Nephron progenitor cell (in vitro differentiated cells): ENCODE results near the gene LPP.

Source experiments
- DNase-seq: peaks from one replicate; pipeline ENCODE4 v3.0.0; 2021
- H3K27ac Mint-ChIP-seq: 2 replicates; pipeline ENCODE4 v1.8.0; 2021; ENCODE audit warnings: mild to moderate bottlenecking, moderate library complexity, mixed read lengths
- H3K27me3 Mint-ChIP-seq: 2 replicates; pipeline ENCODE4 v1.8.0; 2021; ENCODE audit warnings: mild to moderate bottlenecking, low read depth, mixed read lengths; ENCODE audit not compliant: poor library complexity
- H3K36me3 Mint-ChIP-seq: 2 replicates; pipeline ENCODE4 v1.8.0; 2021; ENCODE audit warnings: low read depth, mixed read lengths
- H3K4me1 Mint-ChIP-seq: 2 replicates; pipeline ENCODE4 v1.8.0; 2021; ENCODE audit warnings: mixed read lengths
- H3K4me3 Mint-ChIP-seq: 2 replicates; pipeline ENCODE4 v1.8.0; 2021; ENCODE audit warnings: mild to moderate bottlenecking, moderate library complexity, mixed read lengths
- H3K9me3 Mint-ChIP-seq: 2 replicates; pipeline ENCODE4 v1.8.0; 2021; ENCODE audit warnings: mild to moderate bottlenecking, moderate library complexity, mixed read lengths
- TF ChIP-seq, protein P1 (sequence below): fragments of 200-600 bp; sonication (generic); IDR thresholded peaks from 2 replicates; pipeline ENCODE4 v1.5.0; 2021; ENCODE audit warnings: antibody characterized with exemption

LPP gene

DNA sequence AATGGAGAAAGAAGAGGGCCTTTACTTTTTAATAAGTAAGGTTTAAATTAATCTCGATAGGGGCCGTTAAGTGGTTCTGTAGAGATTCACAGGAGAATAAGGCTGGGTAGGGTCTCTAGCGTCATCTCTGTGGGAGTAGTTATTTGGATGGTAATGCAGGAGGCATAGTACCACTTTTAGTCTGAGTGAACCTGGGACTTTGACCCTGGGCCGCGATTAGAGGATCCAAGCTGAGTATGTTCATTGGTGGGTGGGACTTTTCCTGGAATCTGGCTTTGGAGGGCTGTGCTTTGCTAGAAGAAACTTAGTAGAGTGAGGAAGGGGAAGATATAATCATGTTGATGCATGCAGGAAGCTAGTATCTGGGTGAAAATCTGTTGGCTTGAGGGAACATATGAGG lies 4.0 kb downstream of the LPP start:
- Mint-ChIP-seq H3K27me3 (no peaks in the 10 kb centered on the region), H3K27ac (peak overlapping the region; percentile 5), H3K9me3 (no peaks in the 10 kb centered on the region), H3K36me3 (peaks cover 11% of the 10 kb centered on the region), H3K4me3 (peak overlapping the region; percentile 53), H3K4me1 (peaks cover 72% of the 10 kb centered on the region)
- TF ChIP-seq, protein P1, sequence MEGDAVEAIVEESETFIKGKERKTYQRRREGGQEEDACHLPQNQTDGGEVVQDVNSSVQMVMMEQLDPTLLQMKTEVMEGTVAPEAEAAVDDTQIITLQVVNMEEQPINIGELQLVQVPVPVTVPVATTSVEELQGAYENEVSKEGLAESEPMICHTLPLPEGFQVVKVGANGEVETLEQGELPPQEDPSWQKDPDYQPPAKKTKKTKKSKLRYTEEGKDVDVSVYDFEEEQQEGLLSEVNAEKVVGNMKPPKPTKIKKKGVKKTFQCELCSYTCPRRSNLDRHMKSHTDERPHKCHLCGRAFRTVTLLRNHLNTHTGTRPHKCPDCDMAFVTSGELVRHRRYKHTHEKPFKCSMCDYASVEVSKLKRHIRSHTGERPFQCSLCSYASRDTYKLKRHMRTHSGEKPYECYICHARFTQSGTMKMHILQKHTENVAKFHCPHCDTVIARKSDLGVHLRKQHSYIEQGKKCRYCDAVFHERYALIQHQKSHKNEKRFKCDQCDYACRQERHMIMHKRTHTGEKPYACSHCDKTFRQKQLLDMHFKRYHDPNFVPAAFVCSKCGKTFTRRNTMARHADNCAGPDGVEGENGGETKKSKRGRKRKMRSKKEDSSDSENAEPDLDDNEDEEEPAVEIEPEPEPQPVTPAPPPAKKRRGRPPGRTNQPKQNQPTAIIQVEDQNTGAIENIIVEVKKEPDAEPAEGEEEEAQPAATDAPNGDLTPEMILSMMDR, result no peak
- no peak for DNase-seq

DNA sequence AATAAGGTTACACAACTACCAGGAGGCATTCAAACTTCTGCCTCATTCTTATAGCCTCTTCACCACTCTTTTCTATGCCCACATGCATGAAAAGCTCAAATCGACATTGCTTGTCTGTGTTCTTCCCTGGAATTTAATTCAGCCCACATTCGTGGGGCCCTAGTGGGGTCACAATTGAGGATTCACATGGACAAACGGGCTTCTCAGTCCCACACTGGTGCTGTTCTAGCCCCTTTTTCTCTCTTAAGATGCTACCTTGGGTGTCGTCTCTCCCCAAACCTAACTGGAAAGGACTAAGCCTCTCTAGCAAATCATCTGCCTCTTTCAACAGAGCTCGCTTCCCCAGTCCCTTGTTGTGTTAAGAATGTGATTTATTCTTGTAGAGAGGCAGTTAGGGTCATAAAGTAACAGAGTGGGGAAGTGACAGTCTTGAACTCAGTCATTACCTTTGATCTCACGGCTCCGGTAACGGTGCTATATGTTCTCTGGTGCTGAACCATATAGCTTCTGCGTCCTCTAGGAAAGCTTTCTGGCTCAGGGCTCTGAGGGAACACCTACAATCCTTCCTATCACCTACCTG lies 4.9 kb downstream of the LPP start:
- Mint-ChIP-seq H3K4me3 (peak overlapping the region; percentile 51), H3K27me3 (no peaks in the 10 kb centered on the region), H3K4me1 (peaks cover 71% of the 10 kb centered on the region), H3K27ac (no peak overlapping the region), H3K9me3 (no peaks in the 10 kb centered on the region), H3K36me3 (peaks cover 11% of the 10 kb centered on the region)
- TF ChIP-seq, protein P1, result no peak
- peak; percentile 20 for DNase-seq

DNA sequence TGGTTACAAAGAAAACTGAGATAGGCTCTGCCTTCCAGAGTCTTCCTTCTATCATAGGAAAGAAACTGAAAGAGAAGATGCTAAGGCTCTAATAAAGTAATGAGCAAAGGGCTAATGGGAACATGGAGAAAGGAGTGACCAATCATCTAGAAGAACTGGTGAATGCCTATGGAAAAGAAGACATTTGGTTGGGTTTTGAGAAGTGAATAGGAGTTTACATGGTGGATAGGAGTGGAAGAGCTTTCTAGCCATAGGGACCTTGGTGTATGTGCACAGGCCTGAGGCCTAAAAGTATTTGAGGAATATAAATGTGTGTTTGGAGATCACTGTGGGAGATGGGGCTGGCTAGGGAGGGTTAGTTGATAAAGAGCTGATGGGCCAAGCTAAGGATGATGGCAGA lies 6.8 kb downstream of the LPP start:
- Mint-ChIP-seq H3K27ac (no peak overlapping the region), H3K9me3 (no peaks in the 10 kb centered on the region), H3K27me3 (no peaks in the 10 kb centered on the region), H3K4me1 (peaks cover 70% of the 10 kb centered on the region), H3K36me3 (peaks cover 11% of the 10 kb centered on the region), H3K4me3 (no peak overlapping the region)
- TF ChIP-seq, protein P1, result no peak
- DNase-seq, result no peak

DNA sequence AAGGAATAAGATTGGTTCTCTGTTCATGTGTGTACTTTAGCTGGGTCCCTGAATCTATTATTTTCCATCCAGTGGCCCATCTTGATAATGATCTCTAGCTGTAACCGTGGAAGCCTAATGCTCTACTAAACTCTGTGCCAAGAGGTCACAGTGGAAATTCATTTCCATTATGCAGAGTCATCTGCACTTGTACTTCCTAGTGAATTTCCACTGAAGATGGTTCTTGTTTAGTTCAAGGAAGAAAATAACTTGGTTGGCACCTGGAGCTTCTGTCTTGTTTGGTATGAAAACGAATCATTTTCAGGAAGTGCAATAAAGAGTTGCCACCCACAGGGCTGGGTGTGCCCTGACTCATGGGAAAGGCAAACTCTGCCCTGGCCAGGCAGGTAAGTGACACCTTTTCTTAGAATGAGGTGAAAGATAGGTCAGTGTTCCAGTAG lies 10.3 kb downstream of the LPP start:
- no peaks in the 10 kb centered on the region for H3K9me3 Mint-ChIP-seq
- no peak for DNase-seq
- peaks cover 48% of the 10 kb centered on the region for H3K4me1 Mint-ChIP-seq
- H3K36me3 Mint-ChIP-seq, result peaks cover 11% of the 10 kb centered on the region
- H3K27ac Mint-ChIP-seq, result no peak overlapping the region
- TF ChIP-seq, protein P1, result no peak
- H3K27me3 Mint-ChIP-seq, result no peaks in the 10 kb centered on the region
- no peak overlapping the region for H3K4me3 Mint-ChIP-seq

DNA sequence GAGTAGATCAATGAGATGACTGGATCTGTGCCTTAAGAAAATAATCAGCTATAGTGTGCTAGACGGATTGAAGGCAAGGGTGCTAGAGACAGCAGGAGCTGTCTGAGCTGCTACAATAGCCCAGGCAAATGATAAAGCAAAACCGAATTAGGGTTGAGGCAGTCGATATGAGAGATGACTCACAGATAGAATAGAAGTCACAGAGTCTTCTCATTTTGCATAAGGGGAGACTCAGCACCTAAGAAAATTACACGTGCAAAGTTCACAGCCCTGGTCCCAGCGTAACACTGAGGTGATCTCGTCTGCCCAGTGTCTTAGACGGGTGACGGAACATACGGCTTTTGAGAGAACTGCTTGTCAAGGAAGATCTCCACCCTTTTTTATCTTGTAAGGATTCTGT lies 11.6 kb downstream of the LPP start:
- DNase-seq, result no peak
- peaks cover 50% of the 10 kb centered on the region for H3K4me1 Mint-ChIP-seq
- no peak overlapping the region for H3K4me3 Mint-ChIP-seq
- peak overlapping the region; percentile 7 for H3K27ac Mint-ChIP-seq
- no peaks in the 10 kb centered on the region for H3K9me3 Mint-ChIP-seq
- peaks cover 12% of the 10 kb centered on the region for H3K36me3 Mint-ChIP-seq
- H3K27me3 Mint-ChIP-seq, result no peaks in the 10 kb centered on the region
- TF ChIP-seq, protein P1, result no peak

DNA sequence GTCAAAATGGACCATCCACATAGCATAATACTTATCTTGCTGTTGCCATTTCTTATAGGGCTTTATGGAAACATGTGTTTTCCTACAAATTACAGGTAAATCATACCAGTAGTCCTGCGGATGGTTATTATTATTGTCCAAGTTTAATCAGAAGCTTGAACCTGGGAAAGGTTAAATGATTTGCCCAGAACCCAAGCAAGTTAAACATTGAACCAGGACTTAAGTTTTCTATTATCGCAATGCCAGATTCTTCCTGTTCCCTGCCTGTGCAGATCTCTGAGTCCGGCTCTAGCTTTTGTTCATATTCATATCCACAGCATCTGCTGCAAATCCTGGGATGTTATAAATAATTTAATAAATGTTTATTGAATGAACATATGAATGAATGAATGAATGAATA lies 12.5 kb downstream of the LPP start:
- TF ChIP-seq, protein P1, result no peak
- Mint-ChIP-seq H3K27ac (no peak overlapping the region), H3K4me3 (no peak overlapping the region), H3K36me3 (peaks cover 9% of the 10 kb centered on the region), H3K4me1 (peaks cover 55% of the 10 kb centered on the region), H3K9me3 (no peaks in the 10 kb centered on the region), H3K27me3 (no peaks in the 10 kb centered on the region)
- DNase-seq, result no peak
